ENCODE measurements around the gene MAPK13.

Gene MAPK13

GRCh38 chr6:36104836-36105235, 25.5 kb upstream of the MAPK13 start:
- no peak overlapping the region for H3K27ac ChIP-seq
- TF ChIP-seq ZFX (IDR thresholded peaks at IDR 0.05) (no peak), CTCF (conservative IDR thresholded peaks at IDR 0.05) (no peak)

GRCh38 chr6:36109092-36109491, 21.2 kb upstream of the MAPK13 start:
- no peak overlapping the region for H3K27ac ChIP-seq
- TF ChIP-seq CTCF (conservative IDR thresholded peaks at IDR 0.05) (no peak), ZFX (IDR thresholded peaks at IDR 0.05) (no peak)

- TF ChIP-seq ZFX (IDR thresholded peaks at IDR 0.05) (no peak), CTCF (conservative IDR thresholded peaks at IDR 0.05) (no peak)
- H3K27ac ChIP-seq: no peak overlapping the region
Measured at GRCh38 chr6:36110050-36110449, 20.3 kb upstream of the MAPK13 start.

GRCh38 chr6:36110863-36111262, 19.4 kb upstream of the MAPK13 start:
- no peak for TF ChIP-seq CTCF (conservative IDR thresholded peaks at IDR 0.05)
- no peak for TF ChIP-seq ZFX (IDR thresholded peaks at IDR 0.05)
- H3K27ac ChIP-seq: no peak overlapping the region

- H3K27ac ChIP-seq: no peak overlapping the region
- TF ChIP-seq ZFX (IDR thresholded peaks at IDR 0.05) (no peak), CTCF (conservative IDR thresholded peaks at IDR 0.05) (no peak)
Measured at GRCh38 chr6:36111526-36111925, 18.8 kb upstream of the MAPK13 start.

- no peak overlapping the region for H3K27ac ChIP-seq
- no peak for TF ChIP-seq CTCF (conservative IDR thresholded peaks at IDR 0.05)
Measured at GRCh38 chr6:36113049-36113448, 17.3 kb upstream of the MAPK13 start.

- no peak overlapping the region for H3K27ac ChIP-seq
- no peak for TF ChIP-seq ZFX (IDR thresholded peaks at IDR 0.05)
- no peak for TF ChIP-seq CTCF (conservative IDR thresholded peaks at IDR 0.05)
Measured at GRCh38 chr6:36113703-36114102, 16.6 kb upstream of the MAPK13 start.

Measured in C4-2B (cell line).